SK-N-SH (cell line): ENCODE data around the gene CNTNAP2. TPM values are rescaled to one million over a fixed set of nuclear protein-coding genes. Genes with fewer than 3 reads are reported as not detected.

Source experiments
- CTCF ChIA-PET: fragments of 300-600, 350-600 bp; formaldehyde crosslinking; extraction: SDS; loops from one replicate; lab custom pipeline; 2021; lab: Yijun Ruan, JAX
- POLR2A ChIA-PET: fragments of 350-600 bp; sonication (Branson Sonifier 250); formaldehyde crosslinking; extraction: SDS; loops from one replicate; lab custom pipeline; 2020; ENCODE audit warnings: antibody characterized with exemption, inconsistent platforms; lab: Yijun Ruan, JAX
- DNase-seq: peaks from one replicate; pipeline ENCODE4 v3.0.0; 2012
- H2AFZ ChIP-seq: fragments of 200-600 bp; sonication (generic); 2 replicates; pipeline ENCODE4 v1.8.1; 2016; ENCODE audit warnings: antibody characterized with exemption, mild to moderate bottlenecking, low read depth
- H3F3A ChIP-seq: fragments of 200-600 bp; sonication (generic); replicated peaks from 2 replicates; pipeline ENCODE3; 2016; ENCODE audit warnings: antibody characterized with exemption, mild to moderate bottlenecking; ENCODE audit not compliant: insufficient read depth
- H3K27ac ChIP-seq, 2 experiments: fragments of 200-500 bp in 1 of 2; fragments of 200-600 bp in 1 of 2; sonication (Bioruptor generic) in 1 of 2; sonication (generic), shearing (Covaris generic) in 1 of 2; 2 replicates each; pipeline versions ENCODE4 v1.5.1 to v1.6.1; 2014 to 2016; ENCODE audit warnings: low read depth in 2 of 2, inconsistent platforms in 1 of 2, low read length in 1 of 2, mild to moderate bottlenecking in 1 of 2, mixed read lengths in 1 of 2
- H3K27me3 ChIP-seq: fragments of 200-600 bp; sonication (generic), shearing (Covaris generic); 2 replicates; pipeline ENCODE4 v1.6.1; 2016; ENCODE audit warnings: mixed run types; ENCODE audit not compliant: insufficient read depth
- H3K36me3 ChIP-seq, 2 experiments: fragments of 200-500 bp in 1 of 2; fragments of 200-600 bp in 1 of 2; sonication (Bioruptor generic) in 1 of 2; sonication (generic) in 1 of 2; replicated peaks in 1 of 2; 2 replicates each; pipeline versions ENCODE3 to v1.5.1; 2014 to 2016; ENCODE audit warnings: low read length in 1 of 2, mild to moderate bottlenecking in 1 of 2; ENCODE audit not compliant: insufficient read depth in 2 of 2, control insufficient read depth in 1 of 2
- H3K4me1 ChIP-seq, 2 experiments: fragments of 200-500 bp in 1 of 2; fragments of 200-600 bp in 1 of 2; sonication (Bioruptor generic) in 1 of 2; sonication (generic), shearing (Covaris generic) in 1 of 2; 2 replicates each; pipeline versions ENCODE4 v1.5.1 to v1.6.1; 2014 to 2016; ENCODE audit warnings: low read depth in 1 of 2, low read length in 1 of 2, mixed run types in 1 of 2; ENCODE audit not compliant: insufficient read depth in 2 of 2, control insufficient read depth in 1 of 2
- H3K4me2 ChIP-seq: fragments of 200-600 bp; sonication (generic), shearing (Covaris generic); 2 replicates; pipeline ENCODE4 v1.6.1; 2017; ENCODE audit warnings: mixed run types
- H3K4me3 ChIP-seq, 2 experiments: fragments of 200-500 bp in 1 of 2; fragments of 200-600 bp in 1 of 2; sonication (Bioruptor generic) in 1 of 2; sonication (generic), shearing (Covaris generic) in 1 of 2; 2 replicates each; pipeline versions ENCODE4 v1.5.1 to v1.8.1; 2014 to 2016; ENCODE audit warnings: low read depth in 2 of 2, inconsistent platforms in 1 of 2, low read length in 1 of 2, mild to moderate bottlenecking in 1 of 2, mixed read lengths in 1 of 2, moderate library complexity in 1 of 2
- H3K79me2 ChIP-seq: fragments of 200-600 bp; sonication (generic); 2 replicates; pipeline ENCODE4 v1.8.1; 2017; ENCODE audit warnings: mild to moderate bottlenecking; ENCODE audit not compliant: insufficient read depth
- H3K9ac ChIP-seq: fragments of 200-600 bp; sonication (generic); 2 replicates; pipeline ENCODE4 v1.6.1; 2017; ENCODE audit warnings: mixed run types
- H3K9me2 ChIP-seq: fragments of 200-600 bp; sonication (generic); 2 replicates; pipeline ENCODE4 v1.6.1; 2017; ENCODE audit warnings: mixed run types
- H3K9me3 ChIP-seq: fragments of 200-600 bp; sonication (generic); 2 replicates; pipeline ENCODE4 v1.6.1; 2017; ENCODE audit warnings: mixed run types, mild to moderate bottlenecking, moderate library complexity
- H4K20me1 ChIP-seq: fragments of 200-600 bp; sonication (generic); 2 replicates; pipeline ENCODE4 v1.6.1; 2017; ENCODE audit warnings: mild to moderate bottlenecking, mixed run types; ENCODE audit not compliant: insufficient read depth
- CHD2 ChIP-seq: fragments of 150-350 bp; IDR thresholded peaks from 2 replicates; pipeline ENCODE4 v1.6.1; 2018; ENCODE audit warnings: low read length; ENCODE audit not compliant: partially characterized antibody
- FOXJ3 ChIP-seq: sonication (generic); formaldehyde crosslinking; IDR thresholded peaks from 2 replicates; pipeline ENCODE4 v1.5.1; 2020; ENCODE audit warnings: mild to moderate bottlenecking, missing genetic modification reagents
- FOXM1 ChIP-seq: IDR thresholded peaks from 2 replicates; pipeline ENCODE4 v1.4.0; 2012; ENCODE audit warnings: low read depth, mild to moderate bottlenecking
- GABPA ChIP-seq: IDR thresholded peaks from 2 replicates; pipeline ENCODE4 v1.4.0; 2012; ENCODE audit warnings: low read depth, mild to moderate bottlenecking
- IRF3 ChIP-seq: fragments of 150-350 bp; IDR thresholded peaks from 2 replicates; pipeline ENCODE4 v1.6.1; 2016; ENCODE audit warnings: mild to moderate bottlenecking, low read depth, low read length
- JUND ChIP-seq: IDR thresholded peaks from 2 replicates; pipeline ENCODE4 v1.4.0; 2012
- MEF2A ChIP-seq: IDR thresholded peaks from 2 replicates; pipeline ENCODE4 v1.4.0; 2012; ENCODE audit warnings: low read depth, borderline replicate concordance
- NRF1 ChIP-seq: IDR thresholded peaks from 2 replicates; pipeline ENCODE4 v1.6.1; 2012; ENCODE audit warnings: low read depth, mild to moderate bottlenecking, low read length
- POLR2AphosphoS5 ChIP-seq: IDR thresholded peaks from 2 replicates; pipeline ENCODE4 v1.6.1; 2012; ENCODE audit warnings: low read depth, low read length
- RFX5 ChIP-seq: IDR thresholded peaks from 2 replicates; pipeline ENCODE4 v1.6.1; 2012; ENCODE audit warnings: mild to moderate bottlenecking, improper control_type of control experiment, low read length
- RXRA ChIP-seq: IDR thresholded peaks from 2 replicates; pipeline ENCODE4 v1.4.0; 2012; ENCODE audit warnings: low read depth, mild to moderate bottlenecking, borderline replicate concordance
- SIN3A ChIP-seq: IDR thresholded peaks from 2 replicates; pipeline ENCODE4 v1.6.1; 2012; ENCODE audit warnings: low read depth, mild to moderate bottlenecking, low read length, moderate library complexity, borderline replicate concordance
- SMC3 ChIP-seq: IDR thresholded peaks from 2 replicates; pipeline ENCODE4 v1.6.1; 2012; ENCODE audit warnings: low read depth, low read length, improper control_type of control experiment
- TEAD4 ChIP-seq: IDR thresholded peaks from 2 replicates; pipeline ENCODE4 v1.4.0; 2012; ENCODE audit warnings: mild to moderate bottlenecking, borderline replicate concordance; ENCODE audit not compliant: insufficient read depth
- WGBS: methylation state at CpG from one replicate; pipeline ENCODE4 v1.1.6; 2017; ENCODE audit warnings: low lambda C conversion rate; 5-methylcytosine and 5-hydroxymethylcytosine counted together
- polyA plus RNA-seq, 3 experiments: library from polyadenylated mRNA; depleted of rRNA; stranded (reverse); fragments of >200 nt; gene quantifications; 2 replicates each; pipeline ENCODE4 v1.2.3, GENCODE V29; 2012
- TF ChIP-seq, protein P1 (sequence below): fragments of 150-350 bp; IDR thresholded peaks from 2 replicates; pipeline ENCODE4 v1.6.1; 2017; ENCODE audit warnings: antibody characterized with exemption, low read length, low read depth, borderline replicate concordance
- TF ChIP-seq, protein P2 (sequence below): IDR thresholded peaks from 2 replicates; pipeline ENCODE4 v1.6.1; 2012; ENCODE audit warnings: mild to moderate bottlenecking, low read depth, low read length, moderate library complexity
- TF ChIP-seq, protein P3 (sequence below): IDR thresholded peaks from 2 replicates; pipeline ENCODE4 v1.4.0; 2012; ENCODE audit warnings: low read depth, borderline replicate concordance

Gene CNTNAP2
- polyA plus RNA-seq, 1 of the 3 experiments (the other 2 are of a cell fraction): 3.4 TPM

DNA sequence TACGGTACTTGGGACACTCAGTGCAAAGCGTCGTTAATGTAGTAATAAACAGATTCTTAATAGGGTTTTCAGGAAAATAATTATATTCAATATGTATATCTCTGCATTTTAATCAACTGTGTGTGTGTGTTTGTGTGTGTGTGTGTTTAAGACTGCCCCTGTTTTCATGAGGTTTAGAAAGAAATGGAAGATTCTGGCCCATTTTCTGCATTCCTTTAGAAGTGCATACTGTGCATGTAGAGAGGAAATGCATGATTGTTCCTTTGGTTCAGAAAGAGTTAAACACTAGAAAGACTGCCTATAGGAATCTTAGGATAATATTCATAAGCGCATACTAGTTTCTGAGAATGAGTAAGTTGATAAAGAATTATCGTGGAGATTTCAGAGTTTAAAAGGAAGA lies 975 bp downstream of the CNTNAP2 start:
- Histone ChIP-seq H3F3A (peaks cover 10% of the 10 kb centered on the region), H3K4me2 (peak overlapping the region; percentile 92), H3K4me1 (peaks cover 0 to 13% of the 10 kb centered on the region in 2 experiments; a peak in 2 of 4 replicates)

More for the DNA sequence above, 975 bp downstream of the CNTNAP2 start:
- Histone ChIP-seq H3K9me2 (no peaks in the 10 kb centered on the region), H3K27me3 (no peaks in the 10 kb centered on the region), H3K36me3 (no peaks in the 10 kb centered on the region), H3K27ac (no peak overlapping the region), H3K4me3 (peak overlapping the region in 1 of 2 experiments; percentile 86; a peak in 2 of 4 replicates), H3K9ac (peak overlapping the region; percentile 56; the same call in 1 of the 2 replicates), H3K79me2 (peaks cover 36% of the 10 kb centered on the region), H3K9me3 (no peaks in the 10 kb centered on the region), H4K20me1 (no peaks in the 10 kb centered on the region), H2AFZ (peak overlapping the region; percentile 87; the same call in 1 of the 2 replicates)
- TF ChIP-seq RXRA: no peak
- TF ChIP-seq, protein P1, sequence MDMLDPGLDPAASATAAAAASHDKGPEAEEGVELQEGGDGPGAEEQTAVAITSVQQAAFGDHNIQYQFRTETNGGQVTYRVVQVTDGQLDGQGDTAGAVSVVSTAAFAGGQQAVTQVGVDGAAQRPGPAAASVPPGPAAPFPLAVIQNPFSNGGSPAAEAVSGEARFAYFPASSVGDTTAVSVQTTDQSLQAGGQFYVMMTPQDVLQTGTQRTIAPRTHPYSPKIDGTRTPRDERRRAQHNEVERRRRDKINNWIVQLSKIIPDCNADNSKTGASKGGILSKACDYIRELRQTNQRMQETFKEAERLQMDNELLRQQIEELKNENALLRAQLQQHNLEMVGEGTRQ: no peak
- TF ChIP-seq IRF3: no peak
- no peak for TF ChIP-seq GABPA
- no peak for TF ChIP-seq JUND
- TF ChIP-seq TEAD4: no peak
- TF ChIP-seq SMC3: no peak
- TF ChIP-seq, protein P2, sequence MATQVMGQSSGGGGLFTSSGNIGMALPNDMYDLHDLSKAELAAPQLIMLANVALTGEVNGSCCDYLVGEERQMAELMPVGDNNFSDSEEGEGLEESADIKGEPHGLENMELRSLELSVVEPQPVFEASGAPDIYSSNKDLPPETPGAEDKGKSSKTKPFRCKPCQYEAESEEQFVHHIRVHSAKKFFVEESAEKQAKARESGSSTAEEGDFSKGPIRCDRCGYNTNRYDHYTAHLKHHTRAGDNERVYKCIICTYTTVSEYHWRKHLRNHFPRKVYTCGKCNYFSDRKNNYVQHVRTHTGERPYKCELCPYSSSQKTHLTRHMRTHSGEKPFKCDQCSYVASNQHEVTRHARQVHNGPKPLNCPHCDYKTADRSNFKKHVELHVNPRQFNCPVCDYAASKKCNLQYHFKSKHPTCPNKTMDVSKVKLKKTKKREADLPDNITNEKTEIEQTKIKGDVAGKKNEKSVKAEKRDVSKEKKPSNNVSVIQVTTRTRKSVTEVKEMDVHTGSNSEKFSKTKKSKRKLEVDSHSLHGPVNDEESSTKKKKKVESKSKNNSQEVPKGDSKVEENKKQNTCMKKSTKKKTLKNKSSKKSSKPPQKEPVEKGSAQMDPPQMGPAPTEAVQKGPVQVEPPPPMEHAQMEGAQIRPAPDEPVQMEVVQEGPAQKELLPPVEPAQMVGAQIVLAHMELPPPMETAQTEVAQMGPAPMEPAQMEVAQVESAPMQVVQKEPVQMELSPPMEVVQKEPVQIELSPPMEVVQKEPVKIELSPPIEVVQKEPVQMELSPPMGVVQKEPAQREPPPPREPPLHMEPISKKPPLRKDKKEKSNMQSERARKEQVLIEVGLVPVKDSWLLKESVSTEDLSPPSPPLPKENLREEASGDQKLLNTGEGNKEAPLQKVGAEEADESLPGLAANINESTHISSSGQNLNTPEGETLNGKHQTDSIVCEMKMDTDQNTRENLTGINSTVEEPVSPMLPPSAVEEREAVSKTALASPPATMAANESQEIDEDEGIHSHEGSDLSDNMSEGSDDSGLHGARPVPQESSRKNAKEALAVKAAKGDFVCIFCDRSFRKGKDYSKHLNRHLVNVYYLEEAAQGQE: no peak
- TF ChIP-seq, protein P3, sequence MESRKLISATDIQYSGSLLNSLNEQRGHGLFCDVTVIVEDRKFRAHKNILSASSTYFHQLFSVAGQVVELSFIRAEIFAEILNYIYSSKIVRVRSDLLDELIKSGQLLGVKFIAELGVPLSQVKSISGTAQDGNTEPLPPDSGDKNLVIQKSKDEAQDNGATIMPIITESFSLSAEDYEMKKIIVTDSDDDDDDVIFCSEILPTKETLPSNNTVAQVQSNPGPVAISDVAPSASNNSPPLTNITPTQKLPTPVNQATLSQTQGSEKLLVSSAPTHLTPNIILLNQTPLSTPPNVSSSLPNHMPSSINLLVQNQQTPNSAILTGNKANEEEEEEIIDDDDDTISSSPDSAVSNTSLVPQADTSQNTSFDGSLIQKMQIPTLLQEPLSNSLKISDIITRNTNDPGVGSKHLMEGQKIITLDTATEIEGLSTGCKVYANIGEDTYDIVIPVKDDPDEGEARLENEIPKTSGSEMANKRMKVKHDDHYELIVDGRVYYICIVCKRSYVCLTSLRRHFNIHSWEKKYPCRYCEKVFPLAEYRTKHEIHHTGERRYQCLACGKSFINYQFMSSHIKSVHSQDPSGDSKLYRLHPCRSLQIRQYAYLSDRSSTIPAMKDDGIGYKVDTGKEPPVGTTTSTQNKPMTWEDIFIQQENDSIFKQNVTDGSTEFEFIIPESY: no peak
- no peak for TF ChIP-seq POLR2AphosphoS5
- TF ChIP-seq FOXJ3 (CRISPR knock-in tag): no peak
- no peak for TF ChIP-seq FOXM1
- TF ChIP-seq RFX5: no peak
- no peak for TF ChIP-seq NRF1
- no peak for TF ChIP-seq MEF2A
- TF ChIP-seq SIN3A: no peak
- TF ChIP-seq CHD2: no peak
- no peak for DNase-seq
- ChIA-PET CTCF (no interaction called here), POLR2A (no interaction called here)
- 60% methylated on average over 5 of the region's 5 CpGs for WGBS
